Ovary (tissue), 9 donors: Measurements from ENCODE around the gene UNC13B. TPM values are rescaled to one million over a fixed set of nuclear protein-coding genes. Genes with fewer than 3 reads are reported as not detected.
"Not testable (repeated sequence)": the region's sequence is repeated elsewhere in the genome, so short reads cannot be mapped to it uniquely, and the experiment has no call there.

Experiments
- DNase-seq, 5 donors: peaks; one replicate each; pipeline ENCODE4 v3.0.0-alpha.2; 2019 to 2020
- H3K27ac ChIP-seq, 2 donors: fragments of 200-600 bp; one replicate each; pipeline versions ENCODE4 v1.5.1 to v1.8.0; 2019 to 2022
- H3K27me3 ChIP-seq: fragments of 200-600 bp; one replicate; pipeline ENCODE4 v1.8.0; 2022
- H3K36me3 ChIP-seq: fragments of 200-600 bp; sonication (generic); one replicate; pipeline ENCODE4 v1.5.1; 2019
- H3K4me1 ChIP-seq: one replicate; pipeline ENCODE4 v1.8.1; 2013; ENCODE audit warnings: mild to moderate bottlenecking, moderate library complexity; ENCODE audit not compliant: insufficient read depth
- H3K4me3 ChIP-seq: fragments of 200-600 bp; sonication (generic); one replicate; pipeline ENCODE4 v1.5.1; 2017
- H3K9me3 ChIP-seq, 2 donors: fragments of 200-600 bp in 1 of 2; sonication (generic) in 1 of 2; one replicate each; pipeline versions ENCODE4 v1.5.1 to v1.8.1; 2013 to 2019; ENCODE audit warnings: mild to moderate bottlenecking in 1 of 2, moderate library complexity in 1 of 2
- CTCF ChIP-seq, 3 donors: fragments of 450-650 bp in 2 of 3; fragments of 200-600 bp in 1 of 3; IDR thresholded peaks; one replicate each; pipeline versions ENCODE4 v1.5.1 to v1.8.0; 2016 to 2022; ENCODE audit warnings: antibody characterized with exemption in 3 of 3, mild to moderate bottlenecking in 1 of 3
- EP300 ChIP-seq: sonication (generic); formaldehyde crosslinking; IDR thresholded peaks from one replicate; pipeline ENCODE4 v1.6.1; 2017; ENCODE audit warnings: antibody characterized with exemption
- POLR2A ChIP-seq: fragments of 450-650 bp; IDR thresholded peaks from one replicate; pipeline ENCODE4 v1.6.1; 2017; ENCODE audit warnings: antibody characterized with exemption, mild to moderate bottlenecking, moderate library complexity
- WGBS, 3 donors: extraction: QIAGEN DNeasy Blood & Tissue Kit in 1 of 3; methylation state at CpG; one replicate each; pipeline versions ENCODE4 v1.1.5 to v1.1.7; 2013 to 2017; 5-methylcytosine and 5-hydroxymethylcytosine counted together
- intact Hi-C, 4 donors: fragments of 100-400 bp; cut with DNase I; formaldehyde crosslinking; loops; one replicate each; pipeline versions ENCODE4 v1.11.0 to v1.15.1; 2022 to 2023
- polyA plus RNA-seq, 2 donors: library from polyadenylated mRNA; stranded (reverse); fragments of 200-250 nt in 1 of 2; fragments of 350-450 nt in 1 of 2; fragmentation: Illumina TruSeq in 1 of 2; extraction: RNeasy Lipid Tissue Mini Kit (QIAGEN cat#74804) in 1 of 2; gene quantifications; one replicate each; pipeline ENCODE4 v1.2.3, GENCODE V29; 2013 to 2014
- total RNA-seq, 7 donors: library from RNA; depleted of rRNA in 2 of 7; stranded (reverse); fragments of >200 nt in 2 of 7; fragmentation: NEBNext Ultra II Directional in 3 of 7; extraction: Animal tissue kit (Norgen Biotek cat#: 25700) in 3 of 7; gene quantifications; one replicate each; pipeline versions ENCODE4 v1.1.0 to v1.2.4, GENCODE V29; 2016 to 2023
- donor health status: DM: no; HTN: no; CAD: no; lungs with moderate emphysema.
- donor health status: DM: no; HTN: no; CAD: no.
- donor health status: Bipolar disorder and iron deficiency.
- donor health status: DM: yes; HTN: yes; CAD: no.
- donor health status: DM: no; HTN: no; CAD: no.
- donor health status: DM: yes; HTN: yes; CAD: no.

Gene UNC13B
- total and polyA plus RNA-seq, 9 donors, result 5.7 to 30.2 (median 16.6) TPM

GRCh38 chr9:35142037-35142436, 19.8 kb upstream of the UNC13B start:
- DNase-seq, result no peak
- WGBS, 3 donors, result 87 to 88% (median 88%) methylated on average over 5 of the region's 5 CpGs
- intact Hi-C loops, result no loop called here
- no peaks in the 10 kb centered on the region for H3K4me1 ChIP-seq
- no peaks in the 10 kb centered on the region for H3K36me3 ChIP-seq
- H3K9me3 ChIP-seq, result peaks cover 0 to 11% of the 10 kb centered on the region in 2 donors
- no peak overlapping the region for H3K4me3 ChIP-seq
- no peak for TF ChIP-seq CTCF (IDR thresholded peaks at IDR 0.05)
- TF ChIP-seq EP300, result no peak
- no peak for TF ChIP-seq POLR2A
- H3K27ac ChIP-seq, result no peak overlapping the region
- no peaks in the 10 kb centered on the region for H3K27me3 ChIP-seq

- H3K27ac ChIP-seq, DNase-seq, H3K4me3 ChIP-seq, H3K4me1 ChIP-seq, H3K36me3 ChIP-seq, intact Hi-C loops, H3K9me3 ChIP-seq, H3K27me3 ChIP-seq: not testable (repeated sequence)
- 70 to 82% (median 74%) methylated on average over 5 of the region's 5 CpGs for WGBS, 3 donors
These were observed 13.8 kb upstream of the UNC13B start for GRCh38 chr9:35147941-35148563.

GRCh38 chr9:35152926-35153325, 8.9 kb upstream of the UNC13B start:
- no peaks in the 10 kb centered on the region for H3K36me3 ChIP-seq

GRCh38 chr9:35156781-35157180, 5.0 kb upstream of the UNC13B start:
- Histone ChIP-seq H3K27me3 (no peaks in the 10 kb centered on the region), H3K4me1 (no peaks in the 10 kb centered on the region), H3K9me3 (no peaks in the 10 kb centered on the region), H3K4me3 (no peak overlapping the region), H3K36me3 (no peaks in the 10 kb centered on the region), H3K27ac (no peak overlapping the region)
- intact Hi-C loops, result no loop called here
- DNase-seq, result no peak
- TF ChIP-seq POLR2A, result no peak
- no peak for TF ChIP-seq CTCF (IDR thresholded peaks at IDR 0.05)
- TF ChIP-seq EP300, result no peak

More at GRCh38 chr9:35152926-35153325, 8.9 kb upstream of the UNC13B start:
- DNase-seq, result no peak
- H3K9me3 ChIP-seq, result no peaks in the 10 kb centered on the region
- H3K4me1 ChIP-seq, result no peaks in the 10 kb centered on the region
- H3K27ac ChIP-seq, result no peak overlapping the region
- WGBS, 3 donors, result 88 to 96% (median 91%) methylated on average over 9 of the region's 9 CpGs
- intact Hi-C loops, result no loop called here
- H3K4me3 ChIP-seq, result no peak overlapping the region
- TF ChIP-seq CTCF (IDR thresholded peaks at IDR 0.05) (no peak), EP300 (no peak), POLR2A (no peak)
- no peaks in the 10 kb centered on the region for H3K27me3 ChIP-seq

- H3K4me1 ChIP-seq, H3K27ac ChIP-seq, H3K27me3 ChIP-seq, H3K9me3 ChIP-seq, intact Hi-C loops, DNase-seq, H3K4me3 ChIP-seq, H3K36me3 ChIP-seq: not testable (repeated sequence)
- 53 to 55% (median 55%) methylated on average over 6 of the region's 6 CpGs for WGBS, 3 donors
These were observed 4.0 kb upstream of the UNC13B start for GRCh38 chr9:35157836-35158235.
